ENCODE measurements around the gene C2CD4A.

- TF ChIP-seq CTCF (conservative IDR thresholded peaks at IDR 0.05; ENCODE audit: low read depth, low read length) (no peak), SMC3 (IDR thresholded peaks at IDR 0.05; ENCODE audit: low read depth, low read length) (no peak), CEBPB (IDR thresholded peaks at IDR 0.05; ENCODE audit: low read depth, low read length) (no peak), ELK1 (IDR thresholded peaks at IDR 0.05; ENCODE audit: borderline replicate concordance, low read depth, low read length) (no peak), MAZ (IDR thresholded peaks at IDR 0.05; ENCODE audit: borderline replicate concordance, low read depth, low read length) (no peak), POLR2A (IDR thresholded peaks at IDR 0.05; ENCODE audit: low read depth, low read length) (no peak), NFE2L2 (IDR thresholded peaks at IDR 0.05; ENCODE audit: low read depth, low read length) (no peak), MAFK (IDR thresholded peaks at IDR 0.05; ENCODE audit: low read depth, low read length) (no peak), CHD1 (IDR thresholded peaks at IDR 0.05; ENCODE audit: low read depth, low read length) (no peak), RAD21 (IDR thresholded peaks at IDR 0.05; ENCODE audit: low read length) (no peak)
Observed at GRCh38 chr15:62109437-62109836, 42.7 kb downstream of the C2CD4A start.

Data from IMR-90 (cell line).